Mammary epithelial cell (primary cell): ENCODE data around the gene ATXN3L.

Experiments
- EZH2 ChIP-seq: IDR thresholded peaks from 2 replicates; pipeline ENCODE4 v1.6.1; 2012; ENCODE audit warnings: low read length, inconsistent platforms, borderline replicate concordance
- TF ChIP-seq, protein P1 (sequence below), 2 donors: IDR thresholded peaks in 1 of 2; conservative IDR thresholded peaks in 1 of 2; 2 replicates each; pipeline ENCODE4 v1.5.1; 2011 to 2012; ENCODE audit warnings: inconsistent platforms in 2 of 2, low read length in 2 of 2, mild to moderate bottlenecking in 2 of 2, control low read depth in 1 of 2, low read depth in 1 of 2; ENCODE audit not compliant: insufficient read depth in 1 of 2; ENCODE audit errors: extremely low read depth in 1 of 2

DNA sequence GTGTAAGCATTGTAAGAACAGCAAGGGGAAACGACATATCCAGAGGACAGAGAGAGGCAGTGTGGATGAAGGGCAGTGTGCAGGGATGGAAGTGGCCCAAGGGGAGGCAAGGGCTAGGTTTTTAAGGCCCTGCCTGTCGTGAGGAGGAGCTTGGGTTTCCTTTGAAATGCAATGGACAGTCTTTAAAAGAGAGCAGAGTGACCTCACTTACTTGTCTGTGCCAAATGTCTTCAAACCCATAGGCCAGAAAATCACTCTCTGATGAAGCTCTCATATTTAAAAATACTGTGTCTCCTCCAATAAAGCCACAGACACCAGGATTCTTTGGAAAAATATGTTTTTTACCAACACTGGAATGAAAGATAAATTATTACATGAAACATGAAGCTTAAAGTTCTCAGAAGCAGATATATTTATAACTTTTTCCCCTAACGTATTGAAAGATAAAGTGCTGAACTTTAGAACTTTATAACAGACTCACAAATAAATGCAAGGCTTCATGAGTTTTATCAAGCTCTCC, 19.2 kb upstream of the ATXN3L start:
- no peak for TF ChIP-seq EZH2
- TF ChIP-seq, protein P1, sequence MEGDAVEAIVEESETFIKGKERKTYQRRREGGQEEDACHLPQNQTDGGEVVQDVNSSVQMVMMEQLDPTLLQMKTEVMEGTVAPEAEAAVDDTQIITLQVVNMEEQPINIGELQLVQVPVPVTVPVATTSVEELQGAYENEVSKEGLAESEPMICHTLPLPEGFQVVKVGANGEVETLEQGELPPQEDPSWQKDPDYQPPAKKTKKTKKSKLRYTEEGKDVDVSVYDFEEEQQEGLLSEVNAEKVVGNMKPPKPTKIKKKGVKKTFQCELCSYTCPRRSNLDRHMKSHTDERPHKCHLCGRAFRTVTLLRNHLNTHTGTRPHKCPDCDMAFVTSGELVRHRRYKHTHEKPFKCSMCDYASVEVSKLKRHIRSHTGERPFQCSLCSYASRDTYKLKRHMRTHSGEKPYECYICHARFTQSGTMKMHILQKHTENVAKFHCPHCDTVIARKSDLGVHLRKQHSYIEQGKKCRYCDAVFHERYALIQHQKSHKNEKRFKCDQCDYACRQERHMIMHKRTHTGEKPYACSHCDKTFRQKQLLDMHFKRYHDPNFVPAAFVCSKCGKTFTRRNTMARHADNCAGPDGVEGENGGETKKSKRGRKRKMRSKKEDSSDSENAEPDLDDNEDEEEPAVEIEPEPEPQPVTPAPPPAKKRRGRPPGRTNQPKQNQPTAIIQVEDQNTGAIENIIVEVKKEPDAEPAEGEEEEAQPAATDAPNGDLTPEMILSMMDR (conservative IDR thresholded peaks at IDR 0.05 in 1 of 2, IDR thresholded peaks at IDR 0.05 in 1 of 2; ENCODE audit: extremely low read depth in 1 of 2, insufficient read depth in 1 of 2, low read depth in 1 of 2, low read length in 2 of 2) = no peak
